Ovary (tissue), 9 donors: ENCODE measurements around the gene CMIP. TPM values are rescaled to one million over a fixed set of nuclear protein-coding genes. Genes with fewer than 3 reads are reported as not detected.

ENCODE experiments used
- DNase-seq, 5 donors: peaks; one replicate each; pipeline ENCODE4 v3.0.0-alpha.2; 2019 to 2020
- H3K27ac ChIP-seq, 2 donors: fragments of 200-600 bp; one replicate each; pipeline versions ENCODE4 v1.5.1 to v1.8.0; 2019 to 2022
- H3K27me3 ChIP-seq: fragments of 200-600 bp; one replicate; pipeline ENCODE4 v1.8.0; 2022
- H3K36me3 ChIP-seq: fragments of 200-600 bp; sonication (generic); one replicate; pipeline ENCODE4 v1.5.1; 2019
- H3K4me1 ChIP-seq: one replicate; pipeline ENCODE4 v1.8.1; 2013; ENCODE audit warnings: mild to moderate bottlenecking, moderate library complexity; ENCODE audit not compliant: insufficient read depth
- H3K4me3 ChIP-seq: fragments of 200-600 bp; sonication (generic); one replicate; pipeline ENCODE4 v1.5.1; 2017
- H3K9me3 ChIP-seq, 2 donors: fragments of 200-600 bp in 1 of 2; sonication (generic) in 1 of 2; one replicate each; pipeline versions ENCODE4 v1.5.1 to v1.8.1; 2013 to 2019; ENCODE audit warnings: mild to moderate bottlenecking in 1 of 2, moderate library complexity in 1 of 2
- CTCF ChIP-seq, 3 donors: fragments of 450-650 bp in 2 of 3; fragments of 200-600 bp in 1 of 3; IDR thresholded peaks; one replicate each; pipeline versions ENCODE4 v1.5.1 to v1.8.0; 2016 to 2022; ENCODE audit warnings: antibody characterized with exemption in 3 of 3, mild to moderate bottlenecking in 1 of 3
- EP300 ChIP-seq: sonication (generic); formaldehyde crosslinking; IDR thresholded peaks from one replicate; pipeline ENCODE4 v1.6.1; 2017; ENCODE audit warnings: antibody characterized with exemption
- POLR2A ChIP-seq: fragments of 450-650 bp; IDR thresholded peaks from one replicate; pipeline ENCODE4 v1.6.1; 2017; ENCODE audit warnings: antibody characterized with exemption, mild to moderate bottlenecking, moderate library complexity
- WGBS, 3 donors: extraction: QIAGEN DNeasy Blood & Tissue Kit in 1 of 3; methylation state at CpG; one replicate each; pipeline versions ENCODE4 v1.1.5 to v1.1.7; 2013 to 2017; 5-methylcytosine and 5-hydroxymethylcytosine counted together
- intact Hi-C, 4 donors: fragments of 100-400 bp; cut with DNase I; formaldehyde crosslinking; loops; one replicate each; pipeline versions ENCODE4 v1.11.0 to v1.15.1; 2022 to 2023
- polyA plus RNA-seq, 2 donors: library from polyadenylated mRNA; stranded (reverse); fragments of 200-250 nt in 1 of 2; fragments of 350-450 nt in 1 of 2; fragmentation: Illumina TruSeq in 1 of 2; extraction: RNeasy Lipid Tissue Mini Kit (QIAGEN cat#74804) in 1 of 2; gene quantifications; one replicate each; pipeline ENCODE4 v1.2.3, GENCODE V29; 2013 to 2014
- total RNA-seq, 7 donors: library from RNA; depleted of rRNA in 2 of 7; stranded (reverse); fragments of >200 nt in 2 of 7; fragmentation: NEBNext Ultra II Directional in 3 of 7; extraction: Animal tissue kit (Norgen Biotek cat#: 25700) in 3 of 7; gene quantifications; one replicate each; pipeline versions ENCODE4 v1.1.0 to v1.2.4, GENCODE V29; 2016 to 2023
- donor health status: DM: no; HTN: no; CAD: no; lungs with moderate emphysema.
- donor health status: DM: no; HTN: no; CAD: no.
- donor health status: Bipolar disorder and iron deficiency.
- donor health status: DM: yes; HTN: yes; CAD: no.
- donor health status: DM: no; HTN: no; CAD: no.
- donor health status: DM: yes; HTN: yes; CAD: no.

The CMIP gene
- total and polyA plus RNA-seq, 9 donors, result 19.4 to 68.2 (median 38.7) TPM

DNA sequence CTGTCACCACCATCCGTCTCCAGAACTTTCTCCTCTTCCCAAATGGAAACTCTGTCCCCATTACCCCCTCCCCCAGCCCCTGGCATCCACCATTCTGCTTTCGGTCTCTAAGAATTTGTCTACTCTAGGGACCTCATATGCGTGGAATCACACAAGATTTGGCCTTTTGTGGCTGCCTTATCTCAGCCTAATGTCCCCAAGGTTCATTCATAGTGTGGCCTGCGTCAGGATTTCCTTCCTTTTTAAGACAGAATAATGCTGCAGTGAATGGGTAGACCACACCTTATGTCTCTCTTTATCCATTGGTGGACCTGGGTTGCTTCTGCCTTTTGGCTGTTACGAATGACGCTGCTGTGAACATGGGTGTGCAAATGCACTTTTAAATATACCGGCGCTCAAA is 194.7 kb downstream of the CMIP start:
- no peaks in the 10 kb centered on the region for H3K36me3 ChIP-seq
- no peak for TF ChIP-seq POLR2A
- TF ChIP-seq CTCF (IDR thresholded peaks at IDR 0.05), result no peak
- no peak for TF ChIP-seq EP300
- H3K9me3 ChIP-seq, result no peaks in the 10 kb centered on the region
- H3K4me1 ChIP-seq, result peaks cover 3% of the 10 kb centered on the region
- H3K27ac ChIP-seq, result no peak overlapping the region
- no peak overlapping the region for H3K4me3 ChIP-seq
- DNase-seq, result no peak
- intact Hi-C loops, result no loop called here
- no peaks in the 10 kb centered on the region for H3K27me3 ChIP-seq
- WGBS, 3 donors, result 91 to 95% (median 94%) methylated on average over 8 of the region's 8 CpGs

GRCh38 chr16:81639931-81640680 is 195.5 kb downstream of the CMIP start:
- Histone ChIP-seq H3K4me1 (no peaks in the 10 kb centered on the region), H3K36me3 (no peaks in the 10 kb centered on the region), H3K27ac (no peak overlapping the region), H3K9me3 (no peaks in the 10 kb centered on the region), H3K4me3 (no peak overlapping the region), H3K27me3 (no peaks in the 10 kb centered on the region)
- WGBS, 3 donors, result 84 to 96% (median 96%) methylated on average over 16 of the region's 16 CpGs
- TF ChIP-seq POLR2A (no peak), EP300 (no peak), CTCF (IDR thresholded peaks at IDR 0.05) (no peak)
- DNase-seq, result no peak
- intact Hi-C loops, result no loop called here

- no peaks in the 10 kb centered on the region for H3K4me1 ChIP-seq
- H3K27me3 ChIP-seq, result no peaks in the 10 kb centered on the region
- TF ChIP-seq CTCF (IDR thresholded peaks at IDR 0.05) (no peak), EP300 (no peak), POLR2A (no peak)
- no peak overlapping the region for H3K27ac ChIP-seq
- intact Hi-C loops, result no loop called here
- no peak overlapping the region for H3K4me3 ChIP-seq
- 93 to 95% (median 94%) methylated on average over 7 of the region's 7 CpGs for WGBS, 3 donors
- no peaks in the 10 kb centered on the region for H3K9me3 ChIP-seq
- DNase-seq, result no peak
- H3K36me3 ChIP-seq, result no peaks in the 10 kb centered on the region
These were observed 196.1 kb downstream of the CMIP start for GRCh38 chr16:81640681-81641070.

DNA sequence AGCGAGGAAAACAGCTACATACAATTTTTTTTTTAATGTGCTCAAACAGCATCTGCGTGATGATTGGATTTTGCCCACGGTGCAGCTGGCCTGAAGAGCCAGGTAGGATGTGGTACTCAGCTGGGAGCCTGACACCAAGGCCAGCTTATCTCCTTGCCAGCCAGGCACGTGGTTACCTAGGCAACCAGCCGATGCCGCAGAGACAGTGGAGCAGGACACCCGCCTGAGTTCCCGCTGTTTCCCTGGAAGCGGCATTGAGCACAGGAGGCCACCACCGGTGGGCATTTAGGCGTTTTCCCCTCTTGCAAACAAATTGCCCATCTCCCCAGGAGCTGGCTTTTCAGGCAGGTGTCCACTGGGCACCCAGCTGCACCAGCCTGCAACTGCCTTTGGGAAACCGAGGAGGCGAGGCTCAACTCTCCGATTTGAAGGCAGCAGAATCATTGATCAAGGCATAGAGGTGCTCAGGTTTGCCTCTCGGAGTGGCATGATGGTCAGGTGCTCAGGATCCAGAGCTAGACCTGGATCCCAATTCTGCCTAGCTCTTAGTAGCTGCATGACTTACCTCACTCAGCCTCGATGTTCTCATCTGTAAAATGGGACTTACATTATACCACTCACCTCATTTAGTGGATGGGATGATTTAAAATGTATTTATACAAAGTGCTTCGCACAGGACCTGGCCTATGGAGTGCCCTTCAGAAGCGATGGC is 196.9 kb downstream of the CMIP start:
- DNase-seq, result no peak
- intact Hi-C loops, result no loop called here
- no peak overlapping the region for H3K27ac ChIP-seq
- 85 to 86% (median 85%) methylated on average over 18 of the region's 18 CpGs for WGBS, 3 donors
- no peaks in the 10 kb centered on the region for H3K4me1 ChIP-seq
- H3K36me3 ChIP-seq, result no peaks in the 10 kb centered on the region
- no peak overlapping the region for H3K4me3 ChIP-seq
- H3K9me3 ChIP-seq, result no peaks in the 10 kb centered on the region
- H3K27me3 ChIP-seq, result no peaks in the 10 kb centered on the region
- TF ChIP-seq POLR2A (no peak), CTCF (IDR thresholded peaks at IDR 0.05) (no peak), EP300 (no peak)
